Measurements from ENCODE around the gene SLC9A3. TPM values are rescaled to one million over a fixed set of nuclear protein-coding genes. Genes with fewer than 3 reads are reported as not detected.

The SLC9A3 gene
- total RNA-seq, 4 donors from 2014 or later, result 1.7 to 4.5 (median 2.9) TPM

DNA sequence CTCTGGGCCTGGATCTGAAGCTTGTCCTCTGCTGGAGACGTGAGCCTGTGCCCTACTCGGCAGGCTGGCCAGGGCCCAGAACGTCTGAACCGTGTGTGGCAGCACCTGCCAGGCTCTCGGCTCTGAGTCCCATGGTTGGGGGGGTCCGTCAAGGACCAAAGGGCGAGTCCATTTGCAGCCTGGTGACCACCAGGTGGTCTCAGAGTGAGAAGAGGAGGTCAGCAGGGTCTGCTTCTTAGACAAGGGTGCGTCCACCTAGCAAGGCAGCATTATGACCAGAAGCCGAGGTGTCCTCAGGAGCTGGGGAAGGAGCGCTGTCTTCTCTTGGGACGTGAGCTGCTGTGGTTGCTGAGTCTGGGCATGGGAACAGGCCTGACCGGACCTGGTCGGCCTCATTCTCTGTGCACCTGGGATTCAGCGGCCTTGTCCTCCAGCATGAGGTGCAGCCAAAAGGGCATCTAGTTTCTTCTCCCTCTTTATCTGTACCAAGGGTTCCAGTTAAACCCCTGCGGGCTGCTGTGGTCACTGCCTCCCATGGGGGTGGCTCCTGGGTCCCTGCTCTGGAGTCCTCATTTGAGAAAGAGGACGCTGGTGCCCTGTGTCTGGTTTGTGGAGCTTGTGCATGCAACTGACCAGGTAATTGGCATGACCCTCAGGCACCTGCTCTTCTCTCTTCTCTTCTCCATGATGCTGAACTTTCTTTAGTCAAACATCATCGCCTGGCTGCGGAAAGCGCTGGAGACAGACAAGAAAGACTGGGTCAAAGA is 66.9 kb downstream of the SLC9A3 start:
- intact Hi-C loops (cut with DNase I; ENCODE audit: low total_unique reads) (no loop called here), in situ Hi-C loops (cut with MboI; ENCODE audit: low sequenced_read_pairs in 4 of 4) (no loop called here)
- Histone ChIP-seq H3K27me3 (no peaks in the 10 kb centered on the region), H3K36me3 (peaks cover 4 to 90% of the 10 kb centered on the region in 2 donors), H3K4me3 (no peak overlapping the region), H3K4me1 (no peaks in the 10 kb centered on the region), H3K9me3 (peaks cover 0 to under 1% (median 0%) of the 10 kb centered on the region in 3 donors), H3K27ac (no peak overlapping the region)
- no peak for TF ChIP-seq POLR2A (IDR thresholded peaks at IDR 0.05)
- no peak for TF ChIP-seq CTCF (IDR thresholded peaks at IDR 0.05 in 4 of 5, conservative IDR thresholded peaks at IDR 0.05 in 1 of 5)
- ATAC-seq (no peak), DNase-seq (peak in 1 of 2 donors; percentile 6)

DNA sequence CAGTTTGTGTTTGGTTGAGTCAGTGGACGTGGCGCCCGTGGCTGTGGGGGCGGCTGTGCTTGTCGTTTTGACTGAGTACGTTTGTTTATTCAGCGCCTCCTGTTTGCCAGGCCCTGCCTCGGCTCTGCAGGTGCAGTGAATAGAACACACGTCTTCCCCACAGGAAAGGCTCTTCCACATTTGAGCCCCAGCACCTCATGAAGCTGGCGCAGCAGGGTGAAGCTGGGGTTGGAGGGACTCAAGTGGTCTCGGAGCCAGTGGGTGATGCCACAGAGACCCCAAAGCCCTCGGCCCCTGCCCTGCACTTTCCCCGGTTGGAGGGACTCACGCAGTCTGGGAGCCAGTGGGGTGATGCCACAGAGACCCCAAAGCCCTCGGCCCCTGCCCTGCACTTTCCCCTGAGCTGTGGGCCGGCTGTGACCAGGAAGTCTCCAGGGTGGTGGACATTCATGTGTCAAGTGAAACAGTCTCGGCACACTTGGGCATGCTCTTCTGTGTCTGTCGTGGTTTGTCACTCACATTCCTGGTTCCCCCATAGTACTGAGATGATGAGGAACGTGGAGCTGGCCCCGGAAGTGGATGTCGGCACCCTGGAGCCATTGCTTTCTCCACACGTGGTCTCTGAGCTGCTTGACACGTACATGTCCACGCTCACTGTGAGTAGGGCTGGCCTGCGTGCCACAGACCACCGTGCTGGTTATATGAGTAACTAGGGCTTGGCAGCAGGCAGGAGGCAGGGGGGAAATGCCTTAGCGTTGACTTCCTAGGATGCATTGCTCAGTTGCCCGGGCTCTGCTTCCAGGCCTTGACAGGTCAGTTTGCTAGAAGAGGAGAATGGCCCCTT is 67.7 kb downstream of the SLC9A3 start:
- H3K9me3 ChIP-seq, result peaks cover 0 to 9% (median 4%) of the 10 kb centered on the region in 3 donors
- H3K36me3 ChIP-seq, result peaks cover 4 to 90% of the 10 kb centered on the region in 2 donors
- TF ChIP-seq POLR2A (IDR thresholded peaks at IDR 0.05) (no peak), CTCF (IDR thresholded peaks at IDR 0.05 in 4 of 5, conservative IDR thresholded peaks at IDR 0.05 in 1 of 5) (no peak)
- H3K27me3 ChIP-seq, result no peaks in the 10 kb centered on the region
- H3K4me3 ChIP-seq, result no peak overlapping the region
- H3K27ac ChIP-seq, result no peak overlapping the region
- in situ Hi-C loops (cut with MboI; ENCODE audit: low sequenced_read_pairs in 4 of 4) (no loop called here), intact Hi-C loops (cut with DNase I; ENCODE audit: low total_unique reads) (no loop called here)
- peak in 1 of 2 donors; percentile 7 for DNase-seq
- no peak for ATAC-seq
- H3K4me1 ChIP-seq, result no peaks in the 10 kb centered on the region

DNA sequence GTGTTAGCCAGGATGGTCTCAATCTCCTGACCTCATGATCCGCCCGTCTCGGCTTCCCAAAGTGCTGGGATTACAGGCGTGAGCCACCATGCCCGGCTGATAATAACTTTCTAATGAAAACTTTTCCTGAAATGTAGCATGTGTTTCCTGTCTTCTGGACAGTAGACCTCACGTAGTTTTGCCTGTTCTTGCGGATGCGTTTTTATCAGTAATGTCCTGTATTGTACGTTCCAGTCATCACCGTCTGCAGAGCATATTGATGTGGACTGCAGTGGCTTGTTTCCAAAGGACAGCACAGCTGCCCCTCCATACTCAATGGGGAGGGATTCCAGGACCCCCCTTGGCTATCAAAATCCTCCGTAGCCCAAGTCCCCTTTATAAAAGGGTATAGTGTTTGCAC is 68.4 kb downstream of the SLC9A3 start:
- no peak for TF ChIP-seq CTCF (IDR thresholded peaks at IDR 0.05 in 4 of 5, conservative IDR thresholded peaks at IDR 0.05 in 1 of 5)
- no peak for TF ChIP-seq POLR2A (IDR thresholded peaks at IDR 0.05)
- no peak for DNase-seq
- in situ Hi-C loops (cut with MboI; ENCODE audit: low sequenced_read_pairs in 4 of 4), result no loop called here
- H3K27ac ChIP-seq, result no peak overlapping the region
- no peaks in the 10 kb centered on the region for H3K27me3 ChIP-seq
- intact Hi-C loops (cut with DNase I; ENCODE audit: low total_unique reads), result no loop called here
- no peak for ATAC-seq
- no peaks in the 10 kb centered on the region for H3K4me1 ChIP-seq
- H3K9me3 ChIP-seq, result peaks cover 0 to 10% (median 6%) of the 10 kb centered on the region in 3 donors
- no peak overlapping the region for H3K4me3 ChIP-seq
- peaks cover 4 to 94% of the 10 kb centered on the region in 2 donors for H3K36me3 ChIP-seq

- no peaks in the 10 kb centered on the region for H3K27me3 ChIP-seq
- ATAC-seq (no peak), DNase-seq (peak in 1 of 2 donors; percentile 8)
- H3K9me3 ChIP-seq, result peaks cover 0 to 10% (median 6%) of the 10 kb centered on the region in 3 donors
- no peak overlapping the region for H3K4me3 ChIP-seq
- no peak overlapping the region for H3K27ac ChIP-seq
- intact Hi-C loops (cut with DNase I; ENCODE audit: low total_unique reads), result no loop called here
- H3K36me3 ChIP-seq, result peaks cover 4 to 94% of the 10 kb centered on the region in 2 donors
- no peaks in the 10 kb centered on the region for H3K4me1 ChIP-seq
- in situ Hi-C loops (cut with MboI; ENCODE audit: low sequenced_read_pairs in 4 of 4), result no loop called here
- no peak for TF ChIP-seq CTCF (IDR thresholded peaks at IDR 0.05 in 4 of 5, conservative IDR thresholded peaks at IDR 0.05 in 1 of 5)
- no peak for TF ChIP-seq POLR2A (IDR thresholded peaks at IDR 0.05)
These were observed 69.3 kb downstream of the SLC9A3 start for GRCh38 chr5:454936-455335.

Measured in gastrocnemius medialis (tissue), 4 donors.